ENCODE data around the gene HMGXB3. TPM values are rescaled to one million over a fixed set of nuclear protein-coding genes. Genes with fewer than 3 reads are reported as not detected.

Gene HMGXB3
- total RNA-seq, 1 donor from 2014 or later, result 40.5 TPM

DNA sequence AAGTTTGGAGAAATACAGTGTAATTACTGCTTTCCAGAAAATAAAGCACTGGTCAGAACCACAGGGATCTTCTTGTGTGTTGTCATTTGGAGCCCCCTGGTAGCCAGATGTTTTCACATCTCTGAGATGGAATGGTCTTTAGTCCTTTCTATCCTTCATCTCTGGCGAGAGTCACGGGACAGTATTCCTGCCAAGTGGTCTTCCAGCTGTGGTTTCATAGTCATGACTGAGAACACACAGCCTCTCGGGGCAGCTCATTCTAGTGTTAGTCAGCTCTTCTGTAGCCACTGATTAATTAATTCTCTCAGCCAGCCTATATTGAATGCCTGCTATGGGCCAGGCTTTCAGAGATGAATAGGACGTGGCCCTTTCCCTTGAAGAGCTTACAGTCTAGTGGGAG is 34.1 kb downstream of the HMGXB3 start:
- H3K27me3 Mint-ChIP-seq, result no peaks in the 10 kb centered on the region
- H3K4me1 Mint-ChIP-seq (ENCODE audit: unreplicated experiment), result peaks cover 36% of the 10 kb centered on the region
- no peak for TF ChIP-seq CTCF (conservative IDR thresholded peaks at IDR 0.05)
- DNase-seq (ENCODE audit: extremely low spot score, unreplicated experiment), result no peak
- no peak overlapping the region for H3K27ac Mint-ChIP-seq
- no peaks in the 10 kb centered on the region for H3K9me3 Mint-ChIP-seq
- peaks cover 62% of the 10 kb centered on the region for H3K36me3 Mint-ChIP-seq
- no peak overlapping the region for H3K4me3 Mint-ChIP-seq

- no peak for DNase-seq (ENCODE audit: extremely low spot score, unreplicated experiment)
- H3K4me3 Mint-ChIP-seq, result no peak overlapping the region
- H3K36me3 Mint-ChIP-seq, result peaks cover 65% of the 10 kb centered on the region
- TF ChIP-seq CTCF (conservative IDR thresholded peaks at IDR 0.05), result no peak
- no peak overlapping the region for H3K27ac Mint-ChIP-seq
- no peaks in the 10 kb centered on the region for H3K27me3 Mint-ChIP-seq
- H3K4me1 Mint-ChIP-seq (ENCODE audit: unreplicated experiment), result peaks cover 36% of the 10 kb centered on the region
- H3K9me3 Mint-ChIP-seq, result no peaks in the 10 kb centered on the region
Observed at GRCh38 chr5:150035139-150035895, 34.8 kb downstream of the HMGXB3 start.

GRCh38 chr5:150036513-150036912 is 36.0 kb downstream of the HMGXB3 start:
- Mint-ChIP-seq H3K9me3 (no peaks in the 10 kb centered on the region), H3K4me1 (ENCODE audit: unreplicated experiment) (peaks cover 36% of the 10 kb centered on the region), H3K36me3 (peaks cover 61% of the 10 kb centered on the region), H3K27me3 (no peaks in the 10 kb centered on the region), H3K27ac (no peak overlapping the region), H3K4me3 (no peak overlapping the region)
- no peak for TF ChIP-seq CTCF (conservative IDR thresholded peaks at IDR 0.05)
- no peak for DNase-seq (ENCODE audit: extremely low spot score, unreplicated experiment)

DNA sequence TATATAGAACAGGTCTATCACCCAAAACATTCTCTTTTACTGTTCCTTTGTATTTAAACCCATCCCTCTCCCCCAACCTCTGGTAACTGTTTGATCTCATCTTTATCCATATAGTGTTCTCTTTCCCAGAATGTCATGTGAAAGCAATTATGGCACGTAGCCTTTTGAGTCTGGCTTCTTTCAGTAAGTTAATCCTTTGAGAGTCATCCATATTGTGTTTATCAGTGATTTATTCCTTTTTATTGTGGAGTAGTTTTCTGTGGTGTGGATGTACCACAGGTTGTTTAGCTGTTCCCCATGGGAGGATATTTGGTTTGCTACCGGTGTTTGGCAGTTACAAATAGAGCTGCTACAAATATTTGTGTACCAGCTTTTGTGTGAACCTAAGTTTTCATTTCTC is 38.0 kb downstream of the HMGXB3 start:
- no peak for TF ChIP-seq CTCF (conservative IDR thresholded peaks at IDR 0.05)
- H3K36me3 Mint-ChIP-seq, result peaks cover 60% of the 10 kb centered on the region
- H3K4me3 Mint-ChIP-seq, result no peak overlapping the region
- no peaks in the 10 kb centered on the region for H3K9me3 Mint-ChIP-seq
- H3K27me3 Mint-ChIP-seq, result no peaks in the 10 kb centered on the region
- no peak overlapping the region for H3K27ac Mint-ChIP-seq
- no peak for DNase-seq (ENCODE audit: extremely low spot score, unreplicated experiment)
- peaks cover 36% of the 10 kb centered on the region for H3K4me1 Mint-ChIP-seq (ENCODE audit: unreplicated experiment)

GRCh38 chr5:150042459-150042858 is 41.9 kb downstream of the HMGXB3 start:
- TF ChIP-seq CTCF (conservative IDR thresholded peaks at IDR 0.05), result no peak
- no peak for DNase-seq (ENCODE audit: extremely low spot score, unreplicated experiment)
- Mint-ChIP-seq H3K4me1 (ENCODE audit: unreplicated experiment) (peaks cover 17% of the 10 kb centered on the region), H3K27ac (peak overlapping the region; percentile 23), H3K9me3 (no peaks in the 10 kb centered on the region), H3K4me3 (no peak overlapping the region), H3K36me3 (peaks cover 43% of the 10 kb centered on the region), H3K27me3 (no peaks in the 10 kb centered on the region)

Measured in type B pancreatic cell (in vitro differentiated cells).